Parathyroid adenoma (tissue), 2 donors: ENCODE data around the gene NME9.
"Not testable (repeated sequence)": the region's sequence is repeated elsewhere in the genome, so short reads cannot be mapped to it uniquely, and the experiment has no call there.

Experiments
- H2AFZ ChIP-seq: fragments of 300-600 bp; sonication (generic); one replicate; pipeline ENCODE4 v1.7.0; 2017; ENCODE audit warnings: antibody characterized with exemption, mild to moderate bottlenecking
- H3K27ac ChIP-seq: fragments of 300-600 bp; sonication (generic); one replicate; pipeline ENCODE4 v1.7.0; 2017
- H3K27me3 ChIP-seq: fragments of 300-600 bp; sonication (generic); one replicate; pipeline ENCODE4 v1.7.0; 2017; ENCODE audit warnings: low read length; ENCODE audit not compliant: control insufficient read depth, insufficient read depth
- H3K36me3 ChIP-seq: fragments of 300-600 bp; sonication (generic); one replicate; pipeline ENCODE4 v1.7.0; 2017; ENCODE audit warnings: low read length; ENCODE audit not compliant: control insufficient read depth, insufficient read depth
- H3K4me1 ChIP-seq: fragments of 300-600 bp; sonication (generic); one replicate; pipeline ENCODE4 v1.7.0; 2017; ENCODE audit warnings: control low read depth
- H3K4me2 ChIP-seq: fragments of 300-600 bp; sonication (generic); one replicate; pipeline ENCODE4 v1.7.0; 2017; ENCODE audit warnings: low read length
- H3K4me3 ChIP-seq: fragments of 300-600 bp; sonication (generic); one replicate; pipeline ENCODE4 v1.7.0; 2017; ENCODE audit warnings: low read depth, low read length
- H3K79me2 ChIP-seq: fragments of 300-600 bp; sonication (generic); one replicate; pipeline ENCODE4 v1.7.0; 2017; ENCODE audit warnings: control low read depth
- H3K9ac ChIP-seq: fragments of 300-600 bp; sonication (generic); one replicate; pipeline ENCODE4 v1.7.0; 2017; ENCODE audit warnings: mild to moderate bottlenecking
- H3K9me3 ChIP-seq: fragments of 300-600 bp; sonication (generic); one replicate; pipeline ENCODE4 v1.7.0; 2017; ENCODE audit warnings: low read length; ENCODE audit not compliant: control insufficient read depth
- TF ChIP-seq, protein P1 (sequence below): fragments of 300-600 bp; sonication (generic); IDR thresholded peaks from one replicate; pipeline ENCODE4 v1.7.0; 2017; ENCODE audit warnings: antibody characterized with exemption, mild to moderate bottlenecking
- donor health status: primary hyperparathyroidism.

The NME9 gene, protein sequence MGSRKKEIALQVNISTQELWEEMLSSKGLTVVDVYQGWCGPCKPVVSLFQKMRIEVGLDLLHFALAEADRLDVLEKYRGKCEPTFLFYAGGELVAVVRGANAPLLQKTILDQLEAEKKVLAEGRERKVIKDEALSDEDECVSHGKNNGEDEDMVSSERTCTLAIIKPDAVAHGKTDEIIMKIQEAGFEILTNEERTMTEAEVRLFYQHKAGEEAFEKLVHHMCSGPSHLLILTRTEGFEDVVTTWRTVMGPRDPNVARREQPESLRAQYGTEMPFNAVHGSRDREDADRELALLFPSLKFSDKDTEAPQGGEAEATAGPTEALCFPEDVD

DNA sequence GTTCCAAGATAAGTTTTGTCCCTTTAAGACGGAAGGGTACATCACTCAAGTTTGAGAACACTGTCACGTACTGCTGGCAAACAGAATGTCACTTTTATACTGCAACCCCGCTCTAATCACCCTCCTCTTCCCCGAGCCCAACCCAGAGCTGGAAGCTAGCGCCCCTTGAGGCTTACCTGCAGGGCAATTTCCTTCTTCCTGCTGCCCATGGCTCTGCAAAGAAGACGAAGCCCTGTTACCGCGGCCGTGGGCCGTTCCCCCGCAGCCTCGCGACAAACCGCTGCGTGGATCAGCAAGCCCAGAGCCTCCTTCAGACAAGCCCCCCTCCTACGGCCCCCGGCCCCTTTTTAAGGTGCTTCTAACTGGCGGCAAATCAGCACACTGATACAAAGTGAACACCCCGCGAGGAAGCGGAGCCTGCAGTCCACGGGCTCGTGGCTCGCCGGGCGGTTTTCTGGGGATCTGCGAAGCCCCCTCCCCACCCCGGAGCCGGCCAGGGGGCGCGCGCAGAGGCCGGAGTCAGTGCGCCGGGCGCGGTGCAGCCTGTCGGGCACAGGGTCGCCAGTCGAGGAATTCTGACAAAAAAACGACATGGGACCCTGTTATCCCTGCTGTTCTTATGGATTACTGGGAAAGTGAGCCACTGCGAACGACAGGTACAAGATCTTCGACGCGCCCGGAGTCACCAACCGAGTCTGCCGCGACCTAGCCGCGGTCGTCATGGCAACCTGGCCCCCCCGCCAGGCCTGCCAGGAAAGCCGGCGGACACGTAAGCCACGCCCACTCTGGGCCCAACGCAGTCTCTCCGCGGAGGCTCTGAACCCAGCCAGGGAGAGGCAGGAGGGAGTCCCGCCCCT, at the start of gene NME9:
TSS of gene NME9 (minus strand) at position 725 of the 857 bp plus-strand sequence. CDS start at position 209, 516 bp downstream.
- Histone ChIP-seq H3K9me3 (no peaks in the 10 kb centered on the region), H3K27me3 (no peaks in the 10 kb centered on the region), H3K4me2 (peak within 1 kb of the TSS; percentile 87), H3K4me3 (peak within 1 kb of the TSS; percentile 78), H3K36me3 (no peaks in the 10 kb centered on the region), H3K9ac (no peak within 1 kb of the TSS), H3K27ac (peak within 1 kb of the TSS; percentile 77), H3K79me2 (no peaks in the 10 kb centered on the region), H2AFZ (peak within 1 kb of the TSS; percentile 94), H3K4me1 (no peaks in the 10 kb centered on the region)
- TF ChIP-seq, protein P1, sequence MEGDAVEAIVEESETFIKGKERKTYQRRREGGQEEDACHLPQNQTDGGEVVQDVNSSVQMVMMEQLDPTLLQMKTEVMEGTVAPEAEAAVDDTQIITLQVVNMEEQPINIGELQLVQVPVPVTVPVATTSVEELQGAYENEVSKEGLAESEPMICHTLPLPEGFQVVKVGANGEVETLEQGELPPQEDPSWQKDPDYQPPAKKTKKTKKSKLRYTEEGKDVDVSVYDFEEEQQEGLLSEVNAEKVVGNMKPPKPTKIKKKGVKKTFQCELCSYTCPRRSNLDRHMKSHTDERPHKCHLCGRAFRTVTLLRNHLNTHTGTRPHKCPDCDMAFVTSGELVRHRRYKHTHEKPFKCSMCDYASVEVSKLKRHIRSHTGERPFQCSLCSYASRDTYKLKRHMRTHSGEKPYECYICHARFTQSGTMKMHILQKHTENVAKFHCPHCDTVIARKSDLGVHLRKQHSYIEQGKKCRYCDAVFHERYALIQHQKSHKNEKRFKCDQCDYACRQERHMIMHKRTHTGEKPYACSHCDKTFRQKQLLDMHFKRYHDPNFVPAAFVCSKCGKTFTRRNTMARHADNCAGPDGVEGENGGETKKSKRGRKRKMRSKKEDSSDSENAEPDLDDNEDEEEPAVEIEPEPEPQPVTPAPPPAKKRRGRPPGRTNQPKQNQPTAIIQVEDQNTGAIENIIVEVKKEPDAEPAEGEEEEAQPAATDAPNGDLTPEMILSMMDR: peak; percentile 78

DNA sequence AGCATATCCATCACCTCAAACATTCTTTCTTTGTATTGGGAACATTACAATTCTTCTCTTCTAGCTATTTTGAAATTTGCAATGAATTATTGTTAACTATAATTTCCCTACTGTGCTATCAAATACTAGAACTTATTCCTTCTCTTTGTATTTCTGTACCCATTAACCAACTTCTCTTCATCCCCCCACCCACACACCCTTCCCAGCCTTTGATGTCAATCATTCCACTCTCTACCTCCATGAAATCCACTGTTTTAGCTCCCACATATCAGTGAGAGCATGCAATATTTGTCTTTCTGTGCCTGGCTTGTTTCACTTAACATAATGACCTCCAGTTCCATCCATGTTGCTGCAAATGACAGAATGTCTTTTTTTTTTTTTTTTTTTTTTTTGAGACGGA, 49.3 kb upstream of the NME9 start:
- Histone ChIP-seq H3K9me3 (no peaks in the 10 kb centered on the region), H3K36me3 (no peaks in the 10 kb centered on the region), H3K79me2 (peaks cover 22% of the 10 kb centered on the region), H3K27me3 (no peaks in the 10 kb centered on the region), H3K9ac (no peak overlapping the region), H3K4me1 (peaks cover 11% of the 10 kb centered on the region), H3K4me2 (no peak overlapping the region), H2AFZ (no peak overlapping the region), H3K4me3 (no peak overlapping the region), H3K27ac (no peak overlapping the region)
- TF ChIP-seq, protein P1: no peak

DNA sequence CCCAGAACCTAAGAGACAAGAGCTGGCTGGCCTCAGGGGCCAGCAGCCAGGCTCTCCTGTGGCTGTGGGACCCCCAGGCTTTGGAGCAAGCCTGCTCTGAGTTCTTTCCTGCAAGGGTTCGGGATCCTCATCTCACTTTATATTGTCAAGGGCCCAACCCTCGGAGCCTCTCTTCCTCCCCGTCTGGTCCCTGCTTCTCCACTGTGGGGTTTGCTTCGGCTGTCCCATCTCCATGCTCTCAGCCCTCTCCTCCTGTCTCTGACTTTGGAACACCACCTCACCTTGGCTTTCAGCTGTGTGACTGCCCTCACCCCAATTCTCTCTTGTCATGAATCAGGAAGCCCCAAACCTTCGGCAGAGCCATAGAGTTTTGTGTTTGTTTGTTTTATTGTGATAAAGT, 48.7 kb upstream of the NME9 start:
- Histone ChIP-seq H2AFZ (no peak overlapping the region), H3K36me3 (no peaks in the 10 kb centered on the region), H3K4me3 (no peak overlapping the region), H3K27ac (no peak overlapping the region), H3K79me2 (peaks cover 15% of the 10 kb centered on the region), H3K4me1 (peaks cover 11% of the 10 kb centered on the region), H3K9ac (no peak overlapping the region), H3K27me3 (no peaks in the 10 kb centered on the region), H3K4me2 (no peak overlapping the region), H3K9me3 (no peaks in the 10 kb centered on the region)
- TF ChIP-seq, protein P1: no peak

DNA sequence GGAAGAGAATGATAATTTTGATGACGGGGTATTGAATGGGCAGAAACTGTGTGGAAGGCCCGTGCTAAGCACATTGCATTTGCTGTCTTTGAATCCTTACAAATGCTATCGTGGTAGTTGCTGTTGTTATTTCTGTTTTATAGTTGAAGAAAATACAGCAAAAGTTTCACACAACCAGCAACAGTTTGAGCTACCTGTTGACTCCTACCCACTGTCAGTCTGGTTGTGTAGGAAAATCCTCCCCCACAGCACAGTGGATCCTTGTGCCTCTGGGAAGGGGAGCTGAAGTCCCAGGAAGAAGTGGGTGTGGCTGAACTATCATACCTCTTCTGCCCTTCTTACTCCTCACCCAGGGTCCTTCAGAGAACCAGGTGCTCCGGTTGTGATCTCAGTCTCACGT, 48.2 kb upstream of the NME9 start:
- no peak overlapping the region for H3K9ac ChIP-seq
- H3K79me2 ChIP-seq: peaks cover 11% of the 10 kb centered on the region
- no peak overlapping the region for H2AFZ ChIP-seq
- H3K27ac ChIP-seq: no peak overlapping the region
- no peaks in the 10 kb centered on the region for H3K36me3 ChIP-seq
- no peaks in the 10 kb centered on the region for H3K9me3 ChIP-seq
- no peak overlapping the region for H3K4me3 ChIP-seq
- TF ChIP-seq, protein P1: no peak
- H3K27me3 ChIP-seq: no peaks in the 10 kb centered on the region
- H3K4me2 ChIP-seq: no peak overlapping the region
- H3K4me1 ChIP-seq: peaks cover 11% of the 10 kb centered on the region

DNA sequence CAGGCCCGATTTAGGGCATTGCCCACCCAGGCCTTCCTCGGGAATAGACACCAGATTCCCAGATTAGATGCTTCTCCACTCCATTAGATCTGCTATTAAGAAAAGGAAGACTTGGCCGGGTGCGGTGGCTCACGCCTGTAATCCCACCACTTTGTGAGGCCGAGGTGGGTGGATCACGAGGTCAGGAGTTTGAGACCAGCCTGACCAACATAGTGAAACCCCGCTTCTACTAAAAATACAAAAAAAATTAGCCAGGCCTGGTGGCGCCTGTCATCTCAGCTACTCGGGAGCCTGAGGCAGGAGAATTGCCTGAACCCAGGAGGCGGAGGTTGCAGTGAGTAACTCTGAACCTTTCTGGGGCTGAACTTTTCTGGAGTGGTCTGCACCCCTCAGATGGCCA, 47.6 kb upstream of the NME9 start:
- H3K36me3 ChIP-seq, H3K27ac ChIP-seq: not testable (repeated sequence)

More for the DNA sequence above, 47.6 kb upstream of the NME9 start:
- not testable (repeated sequence) for H3K4me3 ChIP-seq, H3K9ac ChIP-seq, H3K4me2 ChIP-seq, H3K27me3 ChIP-seq, H2AFZ ChIP-seq, H3K9me3 ChIP-seq, H3K79me2 ChIP-seq, H3K4me1 ChIP-seq
